ENCODE measurements around the gene HIVEP1.

DNA sequence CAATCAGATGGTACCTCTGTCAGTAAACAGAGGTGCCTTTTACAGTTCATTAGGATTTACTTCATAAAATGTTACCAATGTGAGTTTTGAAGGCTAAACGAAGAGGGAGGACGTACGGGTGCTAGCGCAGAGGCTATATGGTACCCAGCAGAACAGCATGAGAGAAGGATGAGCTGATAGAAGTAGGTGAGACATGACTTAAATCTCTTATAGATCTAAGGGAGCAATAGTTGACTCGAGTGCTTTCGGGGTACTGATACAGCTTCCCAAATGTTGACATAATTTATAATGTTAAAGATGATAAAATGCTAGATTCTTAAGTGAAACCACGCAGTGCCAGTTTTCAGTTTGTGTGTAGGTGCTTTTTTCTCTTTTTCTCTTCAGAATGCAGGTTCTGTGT is 72.6 kb downstream of the HIVEP1 start:
- TF ChIP-seq YY1 (IDR thresholded peaks at IDR 0.05; ENCODE audit: insufficient read depth, insufficient read length) (no peak), SUZ12 (IDR thresholded peaks at IDR 0.05; ENCODE audit: extremely low read depth, insufficient read depth, insufficient read length) (no peak), ZNF274 (IDR thresholded peaks at IDR 0.05; ENCODE audit: low read depth, low read length) (no peak)
